Measurements from ENCODE around the gene LRP8.

- TF ChIP-seq CTCF (IDR thresholded peaks at IDR 0.05; ENCODE audit: insufficient read depth, low read length, poor library complexity, severe bottlenecking): no peak
- no peak for TF ChIP-seq EZH2phosphoT487 (conservative IDR thresholded peaks at IDR 0.05; ENCODE audit: low read length)
Observed at GRCh38 chr1:53265581-53265980, 62.3 kb downstream of the LRP8 start.

Measured in SU-DHL-6 (cell line).